Hepatocyte (in vitro differentiated cells): Measurements from ENCODE around the gene KIF25. TPM values are rescaled to one million over a fixed set of nuclear protein-coding genes. Genes with fewer than 3 reads are reported as not detected.

Experiments
- DNase-seq: peaks from one replicate; pipeline ENCODE4 v3.0.0-alpha.2; 2016; ENCODE audit warnings: low spot score
- H2AFZ ChIP-seq: fragments of 200-600 bp; sonication (generic); 2 replicates; pipeline ENCODE4 v1.6.0; 2016; ENCODE audit warnings: antibody characterized with exemption, mild to moderate bottlenecking
- H3K27ac ChIP-seq: fragments of 200-600 bp; sonication (generic); 2 replicates; pipeline ENCODE4 v1.5.1; 2016; ENCODE audit warnings: mild to moderate bottlenecking
- H3K27me3 ChIP-seq: fragments of 200-600 bp; sonication (generic); 2 replicates; pipeline ENCODE4 v1.6.1; 2016
- H3K36me3 ChIP-seq: fragments of 200-600 bp; sonication (generic); replicated peaks from 2 replicates; pipeline ENCODE4 v1.5.1; 2016; ENCODE audit warnings: low read depth; ENCODE audit not compliant: insufficient read depth
- H3K4me1 ChIP-seq: fragments of 200-600 bp; sonication (generic); 2 replicates; pipeline ENCODE4 v1.5.1; 2016; ENCODE audit warnings: mild to moderate bottlenecking, moderate library complexity; ENCODE audit not compliant: insufficient read depth
- H3K4me2 ChIP-seq: fragments of 200-600 bp; sonication (generic); 2 replicates; pipeline ENCODE4 v1.6.0; 2016
- H3K4me3 ChIP-seq: fragments of 200-600 bp; sonication (generic); 2 replicates; pipeline ENCODE4 v1.5.1; 2016; ENCODE audit warnings: mild to moderate bottlenecking
- H3K79me2 ChIP-seq: fragments of 200-600 bp; sonication (generic); 2 replicates; pipeline ENCODE4 v1.6.0; 2017; ENCODE audit warnings: mild to moderate bottlenecking
- H3K9me2 ChIP-seq: fragments of 200-600 bp; sonication (generic); replicated peaks from 2 replicates; pipeline ENCODE4 v1.6.0; 2017; ENCODE audit warnings: mild to moderate bottlenecking; ENCODE audit not compliant: insufficient read depth
- H3K9me3 ChIP-seq: fragments of 200-600 bp; sonication (generic); 2 replicates; pipeline ENCODE4 v1.5.1; 2016; ENCODE audit warnings: low read depth, mild to moderate bottlenecking
- H4K20me1 ChIP-seq: fragments of 200-600 bp; sonication (generic); 2 replicates; pipeline ENCODE4 v1.6.0; 2016; ENCODE audit warnings: mild to moderate bottlenecking; ENCODE audit not compliant: insufficient read depth, poor library complexity, severe bottlenecking
- CTCF ChIP-seq: fragments of 200-600 bp; sonication (generic); IDR thresholded peaks from 2 replicates; pipeline ENCODE4 v1.5.1; 2016; ENCODE audit warnings: antibody characterized with exemption, mild to moderate bottlenecking; ENCODE audit not compliant: poor library complexity
- EZH2 ChIP-seq: fragments of 200-600 bp; sonication (generic); IDR thresholded peaks from 2 replicates; pipeline ENCODE4 v1.6.1; 2016; ENCODE audit warnings: antibody characterized with exemption, mild to moderate bottlenecking, borderline replicate concordance
- EZH2phosphoT487 ChIP-seq: fragments of 200-600 bp; sonication (generic); IDR thresholded peaks from one replicate; pipeline ENCODE4 v1.6.1; 2018; ENCODE audit warnings: antibody characterized with exemption, mild to moderate bottlenecking, low read depth, moderate library complexity; ENCODE audit not compliant: unreplicated experiment, severe bottlenecking
- WGBS: methylation state at CpG from one replicate; pipeline ENCODE4 v1.1.6; 2016; ENCODE audit warnings: low lambda C conversion rate; ENCODE audit errors: missing lambda C conversion rate; 5-methylcytosine and 5-hydroxymethylcytosine counted together
- polyA plus RNA-seq: library from polyadenylated mRNA; unstranded; fragments of >200 nt; fragmentation: Nextera tagmentation; extraction: Ambion mirVana; gene quantifications from 2 replicates; pipeline ENCODE4 v1.2.1, GENCODE V29; 2016
- total RNA-seq: library from RNA; depleted of rRNA; stranded (reverse); fragments of >200 nt; gene quantifications from 2 replicates; pipeline ENCODE4 v1.2.3, GENCODE V29; 2014

KIF25 gene
- total and polyA plus RNA-seq, 2 experiments from 2014 or later: 0.40 TPM; not detected in 1

GRCh38 chr6:168081858-168082546 is 84.5 kb downstream of the KIF25 start:
- Histone ChIP-seq H3K9me3 (no peaks in the 10 kb centered on the region), H2AFZ (no peak overlapping the region)

GRCh38 chr6:168082860-168083513 is 85.5 kb downstream of the KIF25 start:
- Histone ChIP-seq H4K20me1 (no peaks in the 10 kb centered on the region), H3K27me3 (no peaks in the 10 kb centered on the region), H3K4me1 (peaks cover 10% of the 10 kb centered on the region), H3K9me3 (no peaks in the 10 kb centered on the region), H2AFZ (no peak overlapping the region), H3K27ac (no peak overlapping the region), H3K4me2 (no peak overlapping the region), H3K79me2 (no peaks in the 10 kb centered on the region), H3K9me2 (no peaks in the 10 kb centered on the region), H3K4me3 (no peak overlapping the region), H3K36me3 (no peaks in the 10 kb centered on the region)
- WGBS: 51% methylated on average over 17 of the region's 17 CpGs
- TF ChIP-seq CTCF: no peak
- TF ChIP-seq EZH2phosphoT487: no peak
- TF ChIP-seq EZH2: no peak
- DNase-seq: no peak

More at GRCh38 chr6:168081858-168082546, 84.5 kb downstream of the KIF25 start:
- 91% methylated on average over 26 of the region's 26 CpGs for WGBS
- Histone ChIP-seq H3K79me2 (no peaks in the 10 kb centered on the region), H3K4me3 (no peak overlapping the region), H3K9me2 (no peaks in the 10 kb centered on the region), H3K36me3 (no peaks in the 10 kb centered on the region), H3K4me2 (no peak overlapping the region), H3K27me3 (no peaks in the 10 kb centered on the region), H4K20me1 (no peaks in the 10 kb centered on the region), H3K4me1 (peaks cover 4% of the 10 kb centered on the region), H3K27ac (no peak overlapping the region)
- TF ChIP-seq EZH2 (no peak), CTCF (no peak)
- no peak for DNase-seq

GRCh38 chr6:168083514-168083885 is 86.0 kb downstream of the KIF25 start:
- Histone ChIP-seq H3K9me2 (no peaks in the 10 kb centered on the region), H4K20me1 (no peaks in the 10 kb centered on the region), H3K4me3 (no peak overlapping the region), H3K4me2 (no peak overlapping the region), H2AFZ (no peak overlapping the region), H3K4me1 (peaks cover 15% of the 10 kb centered on the region), H3K79me2 (no peaks in the 10 kb centered on the region), H3K9me3 (no peaks in the 10 kb centered on the region), H3K27ac (no peak overlapping the region), H3K36me3 (no peaks in the 10 kb centered on the region), H3K27me3 (no peaks in the 10 kb centered on the region)
- DNase-seq: no peak
- no peak for TF ChIP-seq EZH2
- no peak for TF ChIP-seq CTCF
- no peak for TF ChIP-seq EZH2phosphoT487
- WGBS: 51% methylated on average over 5 of the region's 5 CpGs
